ENCODE data around the gene P3R3URF. TPM values are rescaled to one million over a fixed set of nuclear protein-coding genes. Genes with fewer than 3 reads are reported as not detected.

The P3R3URF gene
- total and polyA plus RNA-seq, 8 donors, result not detected

- DNase-seq (no peak), FAIRE-seq (no peak), ATAC-seq (no peak)
- no peak for TF ChIP-seq CTCF (IDR thresholded peaks at IDR 0.05)
- 64 to 67% methylated on average over 1 of the region's 1 CpG for WGBS, 2 donors
- H3K27me3 ChIP-seq, result peaks cover 0 to 28% (median 8%) of the 10 kb centered on the region in 4 donors
- H3K4me1 ChIP-seq, result peaks cover 0 to 9% (median 5%) of the 10 kb centered on the region in 3 donors
- no peak overlapping the region for H3K27ac ChIP-seq
- no peaks in the 10 kb centered on the region for H3K9me3 ChIP-seq
- intact Hi-C loops (cut with DNase I), result no loop called here
- H3K36me3 ChIP-seq, result no peaks in the 10 kb centered on the region
- H3K4me3 ChIP-seq, result no peak overlapping the region
These were observed 46.2 kb downstream of the P3R3URF start for GRCh38 chr1:46130121-46130520.

GRCh38 chr1:46128344-46128743 is 47.9 kb downstream of the P3R3URF start:
- no peak overlapping the region for H3K4me3 ChIP-seq
- no peaks in the 10 kb centered on the region for H3K36me3 ChIP-seq
- H3K27ac ChIP-seq, result no peak overlapping the region
- peaks cover 0 to 9% (median 5%) of the 10 kb centered on the region in 3 donors for H3K4me1 ChIP-seq
- H3K27me3 ChIP-seq, result peaks cover 0 to 28% (median 8%) of the 10 kb centered on the region in 4 donors
- intact Hi-C loops (cut with DNase I), result no loop called here
- 83 to 90% methylated on average over 3 of the region's 3 CpGs for WGBS, 2 donors
- FAIRE-seq (no peak), ATAC-seq (no peak), DNase-seq (no peak)
- H3K9me3 ChIP-seq, result no peaks in the 10 kb centered on the region
- TF ChIP-seq CTCF (IDR thresholded peaks at IDR 0.05), result no peak

Other genes starting within 250 kb of the P3R3URF start
- gene PIK3R3, start 43.9 kb downstream of the P3R3URF start, total RNA-seq, result 1 to 10 TPM; 1.2 to 4.9 (median 4.1) TPM
- 1 to 10 TPM; 1.7 to 4.5 TPM for gene PIK3R3, start 43.9 kb downstream of the P3R3URF start, polyA plus RNA-seq
- gene TSPAN1, start 1.4 kb downstream of the P3R3URF start, total RNA-seq, result 1 to 10 TPM; 2.1 to 10.0 (median 6.4) TPM
- 10 to 100 TPM in 1 of 2 donors, 1 to 10 TPM in 1; 4.1 to 12.4 TPM for gene TSPAN1, start 1.4 kb downstream of the P3R3URF start, polyA plus RNA-seq
- gene POMGNT1, start 21.9 kb upstream of the P3R3URF start, total RNA-seq, result 10 to 100 TPM; 23.5 to 40.6 (median 32.9) TPM
- 10 to 100 TPM; 40.9 to 59.2 TPM for gene POMGNT1, start 21.9 kb upstream of the P3R3URF start, polyA plus RNA-seq
- gene LURAP1, start 26.8 kb upstream of the P3R3URF start, total RNA-seq, result under 1 TPM; 0.09 to 0.56 (median 0.20) TPM
- gene LURAP1, start 26.8 kb upstream of the P3R3URF start, polyA plus RNA-seq, result under 1 TPM; 0.40 to 0.68 TPM
- gene RAD54L, start 71.3 kb upstream of the P3R3URF start, total RNA-seq, result under 1 TPM in 5 of 6 donors, not detected in 1; 0.39 to 0.66 (median 0.43) TPM
- under 1 TPM; 0.23 to 0.61 TPM for gene RAD54L, start 71.3 kb upstream of the P3R3URF start, polyA plus RNA-seq
- gene LRRC41, start 127.1 kb upstream of the P3R3URF start, total RNA-seq, result 10 to 100 TPM; 20.9 to 31.3 (median 26.2) TPM
- 10 to 100 TPM; 19.8 to 30.3 TPM for gene LRRC41, start 127.1 kb upstream of the P3R3URF start, polyA plus RNA-seq
- 10 to 100 TPM; 51.8 to 83.1 (median 69.2) TPM for gene UQCRH, start 127.2 kb upstream of the P3R3URF start, total RNA-seq
- 100 to 1,000 TPM; 141 to 183 TPM for gene UQCRH, start 127.2 kb upstream of the P3R3URF start, polyA plus RNA-seq
- gene NSUN4, start 164.3 kb upstream of the P3R3URF start, total RNA-seq, result 10 to 100 TPM in 5 of 6 donors, 1 to 10 TPM in 1; 9.0 to 16.4 (median 11.5) TPM
- gene NSUN4, start 164.3 kb upstream of the P3R3URF start, polyA plus RNA-seq, result 1 to 10 TPM; 8.1 to 9.4 TPM
- gene FAAH, start 217.8 kb upstream of the P3R3URF start, total RNA-seq, result 10 to 100 TPM; 19.5 to 34.6 (median 24.7) TPM
- gene FAAH, start 217.8 kb upstream of the P3R3URF start, polyA plus RNA-seq, result 100 to 1,000 TPM; 103 to 122 TPM